GM12801 (cell line): ENCODE measurements around the gene MYCN.

Source experiments
- TF ChIP-seq, protein P1 (sequence below): IDR thresholded peaks from one replicate; pipeline ENCODE4 v1.5.1; 2011; ENCODE audit warnings: control low read depth; ENCODE audit not compliant: insufficient read length; ENCODE audit errors: extremely low read depth

Gene MYCN

GRCh38 chr2:15953147-15953630 lies 12.8 kb downstream of the MYCN start:
- TF ChIP-seq, protein P1, sequence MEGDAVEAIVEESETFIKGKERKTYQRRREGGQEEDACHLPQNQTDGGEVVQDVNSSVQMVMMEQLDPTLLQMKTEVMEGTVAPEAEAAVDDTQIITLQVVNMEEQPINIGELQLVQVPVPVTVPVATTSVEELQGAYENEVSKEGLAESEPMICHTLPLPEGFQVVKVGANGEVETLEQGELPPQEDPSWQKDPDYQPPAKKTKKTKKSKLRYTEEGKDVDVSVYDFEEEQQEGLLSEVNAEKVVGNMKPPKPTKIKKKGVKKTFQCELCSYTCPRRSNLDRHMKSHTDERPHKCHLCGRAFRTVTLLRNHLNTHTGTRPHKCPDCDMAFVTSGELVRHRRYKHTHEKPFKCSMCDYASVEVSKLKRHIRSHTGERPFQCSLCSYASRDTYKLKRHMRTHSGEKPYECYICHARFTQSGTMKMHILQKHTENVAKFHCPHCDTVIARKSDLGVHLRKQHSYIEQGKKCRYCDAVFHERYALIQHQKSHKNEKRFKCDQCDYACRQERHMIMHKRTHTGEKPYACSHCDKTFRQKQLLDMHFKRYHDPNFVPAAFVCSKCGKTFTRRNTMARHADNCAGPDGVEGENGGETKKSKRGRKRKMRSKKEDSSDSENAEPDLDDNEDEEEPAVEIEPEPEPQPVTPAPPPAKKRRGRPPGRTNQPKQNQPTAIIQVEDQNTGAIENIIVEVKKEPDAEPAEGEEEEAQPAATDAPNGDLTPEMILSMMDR: no peak

DNA sequence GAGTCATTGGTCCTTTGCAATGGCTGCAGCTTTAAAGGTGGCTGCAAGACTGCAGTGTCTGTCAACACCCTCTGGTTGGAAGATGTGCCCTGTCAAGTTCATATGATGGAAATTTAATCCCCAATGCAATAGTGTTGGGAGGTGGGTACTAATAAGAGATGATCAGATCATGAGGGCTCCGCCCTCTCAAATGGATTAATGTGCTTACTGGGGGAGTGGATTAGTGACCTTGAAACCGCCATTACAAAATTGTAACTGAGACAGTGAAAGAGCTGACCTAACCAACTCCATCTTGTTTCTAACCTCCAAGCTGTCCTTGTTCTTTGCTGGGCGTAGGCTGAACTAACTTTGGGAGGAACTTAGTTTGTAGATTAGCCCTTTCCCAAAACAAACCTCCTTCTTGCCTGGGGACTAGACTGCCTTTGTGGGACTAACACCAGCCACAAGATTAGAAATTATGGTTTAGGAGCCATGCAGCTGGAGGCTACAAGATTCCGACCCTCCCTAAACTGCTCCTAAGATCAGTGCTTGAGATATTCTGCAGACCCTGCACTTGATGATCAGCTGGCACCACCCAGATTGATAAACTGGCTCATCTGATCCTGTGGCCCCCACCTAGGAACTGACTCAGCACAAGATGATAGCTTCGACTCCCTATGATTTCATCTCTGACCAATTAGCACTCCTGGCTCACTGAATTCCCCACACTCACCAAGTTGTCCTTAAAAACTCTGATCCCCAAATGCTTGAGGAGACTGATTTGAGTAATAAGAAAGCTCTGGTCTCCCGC lies 13.7 kb downstream of the MYCN start:
- TF ChIP-seq, protein P1: no peak

DNA sequence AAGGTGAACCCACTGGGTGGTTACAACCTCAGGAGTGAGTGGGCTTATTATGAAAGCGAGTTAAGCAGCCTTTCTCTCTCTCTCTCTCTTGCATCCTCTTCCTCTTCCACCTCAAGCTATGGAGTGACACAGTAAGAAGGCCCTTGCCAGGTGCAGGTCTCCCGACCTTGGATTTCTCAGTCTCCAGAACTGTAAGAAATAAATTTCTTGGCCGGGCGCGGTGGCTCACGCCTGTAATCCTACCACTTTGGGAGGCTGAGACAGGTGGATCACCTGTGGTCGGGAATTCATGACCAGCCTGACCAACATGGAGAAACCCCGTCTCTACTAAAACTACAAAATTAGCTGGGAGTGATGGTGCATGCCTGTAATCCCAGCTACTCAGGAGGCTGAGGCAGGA lies 14.4 kb downstream of the MYCN start:
- TF ChIP-seq, protein P1: no peak

- TF ChIP-seq, protein P1: no peak
Observed at GRCh38 chr2:15955232-15955988, 15.1 kb downstream of the MYCN start.

GRCh38 chr2:15956230-15956629 lies 15.9 kb downstream of the MYCN start:
- TF ChIP-seq, protein P1: no peak

DNA sequence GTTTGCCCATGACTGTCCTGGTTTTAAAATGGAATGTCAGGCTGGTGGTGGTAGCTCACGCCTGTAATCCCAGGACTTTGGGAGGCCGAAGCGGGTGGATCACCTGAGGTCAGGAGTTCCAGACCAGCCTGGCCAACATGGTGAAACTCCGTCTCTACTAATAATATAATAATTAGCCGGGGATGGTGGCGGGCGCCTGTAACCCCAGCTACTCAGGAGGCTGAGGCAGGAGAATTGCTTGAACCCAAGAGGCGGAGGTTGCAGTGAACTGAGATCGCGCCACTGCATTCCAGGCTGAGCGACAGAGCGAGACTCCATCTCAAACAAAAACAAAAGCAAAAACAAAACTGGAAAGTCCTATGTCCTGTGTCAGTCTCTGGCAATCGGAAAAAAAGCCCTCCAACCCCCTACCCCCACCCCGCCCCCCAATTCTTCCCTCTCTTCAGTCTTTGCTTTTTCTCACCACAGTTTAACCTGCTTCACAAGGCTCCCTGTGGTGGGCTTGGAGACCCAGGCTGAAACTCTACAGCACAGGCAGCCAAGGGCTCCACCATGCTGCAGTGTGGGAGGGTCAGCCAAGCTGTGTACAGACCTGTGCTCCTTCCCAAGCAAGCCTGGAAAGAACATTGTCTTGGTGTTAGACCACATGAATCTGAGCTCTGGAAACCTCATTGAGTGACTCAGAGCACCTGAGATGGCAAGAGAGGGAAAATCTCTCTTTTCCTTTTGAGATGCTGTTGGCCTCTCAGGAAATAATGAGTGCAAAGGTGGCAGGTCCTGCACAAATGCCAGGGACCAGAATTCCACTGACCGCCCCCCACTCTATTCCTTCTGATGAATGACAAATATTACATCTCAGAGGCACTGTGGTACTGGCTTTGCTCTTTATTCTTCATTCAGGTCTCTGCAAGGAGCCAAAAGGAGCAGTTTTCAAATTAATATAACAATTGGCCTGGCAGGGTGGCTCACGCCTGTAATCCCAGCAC lies 16.7 kb downstream of the MYCN start:
- TF ChIP-seq, protein P1: no peak
